A549 (cell line): ENCODE results near the gene TFDP1. TPM values are rescaled to one million over a fixed set of nuclear protein-coding genes. Genes with fewer than 3 reads are reported as not detected.

Source experiments
- ATAC-seq, 2 experiments: fragments of 200-7000 bp in 1 of 2; fragments of >200 bp in 1 of 2; cut with Nextera tagmentation in 1 of 2; cut with Tn5 transposase in 1 of 2; 3 replicates each; pipeline versions ENCODE4 v1.8.0 to v1.9.1; 2018 to 2020; ENCODE audit warnings: mild to moderate bottlenecking in 1 of 2, moderate library complexity in 1 of 2
- CTCF ChIA-PET: fragments of 300-600 bp; sonication (Branson Sonifier 250); formaldehyde crosslinking; extraction: SDS; loops from one replicate; lab custom pipeline; 2021; ENCODE audit warnings: antibody characterized with exemption, inconsistent platforms; lab: Yijun Ruan, JAX
- POLR2A ChIA-PET: fragments of 350-600 bp; formaldehyde crosslinking; extraction: SDS; loops from one replicate; lab custom pipeline; 2021; ENCODE audit warnings: antibody characterized with exemption, inconsistent platforms; lab: Yijun Ruan, JAX
- DNase-seq, 2 experiments: peaks; one replicate each; pipeline versions ENCODE4 v3.0.0 to v3.0.0-alpha.2; 2011 to 2016; ENCODE audit warnings: low read depth in 1 of 2, low spot score in 1 of 2
- FAIRE-seq: peaks from 2 replicates; lab custom pipeline; 2011; peaks lifted over from hg19 to GRCh38; lab: Jason Lieb, UNC
- H3K27ac ChIP-seq, 2 experiments: fragments of >200 bp; sonication (Bioruptor Twin); formaldehyde crosslinking; 3 replicates each; pipeline ENCODE4 v1.5.1; 2016 to 2017
- H3K4me1 ChIP-seq: fragments of >200 bp; sonication (Bioruptor Twin); formaldehyde crosslinking; 3 replicates; pipeline ENCODE4 v1.6.1; 2016
- H3K4me2 ChIP-seq: fragments of >200 bp; sonication (Bioruptor Twin); formaldehyde crosslinking; 3 replicates; pipeline ENCODE4 v1.6.1; 2016
- H3K4me3 ChIP-seq: fragments of >200 bp; sonication (Bioruptor Twin); formaldehyde crosslinking; 3 replicates; pipeline ENCODE4 v1.5.1; 2016
- H3K9me3 ChIP-seq: fragments of >200 bp; sonication (Bioruptor Twin); formaldehyde crosslinking; 3 replicates; pipeline ENCODE4 v1.6.1; 2016
- BCL3 ChIP-seq: fragments of >200 bp; sonication (Bioruptor Twin); formaldehyde crosslinking; IDR thresholded peaks from 3 replicates; pipeline ENCODE4 v1.6.1; 2016
- CBX8 ChIP-seq: fragments of 200-600 bp; sonication (generic); IDR thresholded peaks from 2 replicates; pipeline ENCODE4 v1.6.1; 2016
- CEBPB ChIP-seq, 2 experiments: fragments of >200 bp in 1 of 2; sonication (Bioruptor Twin) in 1 of 2; formaldehyde crosslinking in 1 of 2; IDR thresholded peaks; 2 replicates each; pipeline ENCODE4 v1.6.1; 2012 to 2016
- EHF ChIP-seq: fragments of 250-450 bp; sonication (Bioruptor Pico); IDR thresholded peaks from 2 replicates; pipeline ENCODE4 v1.5.0; 2020; ENCODE audit warnings: mild to moderate bottlenecking
- FOSB ChIP-seq: fragments of 250-450 bp; sonication (Bioruptor Pico); IDR thresholded peaks from 2 replicates; pipeline ENCODE4 v1.5.0; 2020; ENCODE audit warnings: mild to moderate bottlenecking, moderate library complexity
- FOXS1 ChIP-seq: fragments of 250-450 bp; sonication (Bioruptor Pico); IDR thresholded peaks from 2 replicates; pipeline ENCODE4 v1.5.0; 2020; ENCODE audit warnings: mild to moderate bottlenecking, moderate library complexity
- HOXB5 ChIP-seq: fragments of 250-450 bp; sonication (Bioruptor Pico); IDR thresholded peaks from 2 replicates; pipeline ENCODE4 v1.5.0; 2020; ENCODE audit warnings: mild to moderate bottlenecking, moderate library complexity
- JUNB ChIP-seq: fragments of >200 bp; sonication (Bioruptor Twin); formaldehyde crosslinking; IDR thresholded peaks from 2 replicates; pipeline ENCODE4 v1.6.1; 2016
- KDM5A ChIP-seq: fragments of 200-600 bp; sonication (generic); IDR thresholded peaks from 2 replicates; pipeline ENCODE4 v1.6.1; 2016; ENCODE audit warnings: antibody characterized with exemption, mild to moderate bottlenecking
- MAX ChIP-seq: IDR thresholded peaks from 2 replicates; pipeline ENCODE4 v1.6.1; 2012
- NFE2L2 ChIP-seq: fragments of 150-350 bp; conservative IDR thresholded peaks from 2 replicates; pipeline ENCODE4 v1.6.1; 2014; ENCODE audit warnings: low read length
- NPAS2 ChIP-seq: fragments of 250-450 bp; sonication (Bioruptor Pico); IDR thresholded peaks from 2 replicates; pipeline ENCODE4 v1.8.0; 2022; ENCODE audit warnings: mild to moderate bottlenecking, moderate library complexity, borderline replicate concordance
- POLR2AphosphoS2 ChIP-seq: conservative IDR thresholded peaks from 2 replicates; pipeline ENCODE4 v1.6.1; 2012; ENCODE audit warnings: low read length, improper control_type of control experiment, inconsistent platforms
- RARB ChIP-seq: fragments of 250-450 bp; sonication (Bioruptor Pico); IDR thresholded peaks from 2 replicates; pipeline ENCODE4 v1.8.0; 2021; ENCODE audit warnings: mild to moderate bottlenecking, moderate library complexity
- RCOR1 ChIP-seq: fragments of 150-350 bp; IDR thresholded peaks from 2 replicates; pipeline ENCODE4 v1.6.1; 2014; ENCODE audit warnings: antibody characterized with exemption, low read length, low read depth
- RFX5 ChIP-seq: fragments of 450-650 bp; IDR thresholded peaks from 2 replicates; pipeline ENCODE4 v1.7.1; 2014; ENCODE audit warnings: antibody characterized with exemption, mild to moderate bottlenecking, moderate library complexity
- RNF2 ChIP-seq: fragments of 200-600 bp; sonication (generic); IDR thresholded peaks from 2 replicates; pipeline ENCODE4 v1.6.1; 2016; ENCODE audit warnings: low read depth, mild to moderate bottlenecking, antibody characterized with exemption, moderate library complexity, borderline replicate concordance
- SMC3 ChIP-seq: fragments of >200 bp; sonication (Bioruptor Twin); formaldehyde crosslinking; IDR thresholded peaks from 3 replicates; pipeline ENCODE4 v1.6.1; 2018; ENCODE audit warnings: inconsistent platforms
- ZNF302 ChIP-seq: fragments of 250-450 bp; sonication (Bioruptor Pico); IDR thresholded peaks from 2 replicates; pipeline ENCODE4 v1.9.0; 2021; ENCODE audit warnings: inconsistent platforms, mild to moderate bottlenecking, moderate library complexity
- ZSCAN20 ChIP-seq: fragments of 250-450 bp; sonication (Bioruptor Pico); IDR thresholded peaks from 2 replicates; pipeline ENCODE4 v1.8.0; 2022; ENCODE audit warnings: mild to moderate bottlenecking, moderate library complexity
- WGBS: methylation state at CpG from one replicate; pipeline ENCODE4 v1.1.6; 2017; ENCODE audit errors: missing lambda C conversion rate; 5-methylcytosine and 5-hydroxymethylcytosine counted together
- polyA plus RNA-seq, 4 experiments: library from polyadenylated mRNA; depleted of rRNA in 3 of 4; stranded (reverse); fragments of >200 nt; fragmentation: RNase III in 1 of 4; extraction: RNeasy Plus Mini Kit Qiagen cat#74134 plus additional on column Dnase treatment in 1 of 4; gene quantifications; 2 replicates in 3 of 4; 3 replicates in 1 of 4; pipeline ENCODE4 v1.2.3, GENCODE V29; 2011 to 2017
- TF ChIP-seq, protein P1 (sequence below): fragments of >200 bp; sonication (Bioruptor Twin); formaldehyde crosslinking; IDR thresholded peaks from 2 replicates; pipeline ENCODE4 v1.6.1; 2016
- TF ChIP-seq, protein P2 (sequence below): IDR thresholded peaks from 2 replicates; pipeline ENCODE4 v1.6.1; 2012; ENCODE audit warnings: low read depth, borderline replicate concordance
- TF ChIP-seq, protein P3 (sequence below): fragments of 450-650 bp; IDR thresholded peaks from 2 replicates; pipeline ENCODE4 v1.6.1; 2014; ENCODE audit warnings: antibody characterized with exemption

TFDP1 gene
- polyA plus RNA-seq, 2 of the 4 experiments (the other 2 are of a cell fraction) = 73.2 to 88.4 TPM

DNA sequence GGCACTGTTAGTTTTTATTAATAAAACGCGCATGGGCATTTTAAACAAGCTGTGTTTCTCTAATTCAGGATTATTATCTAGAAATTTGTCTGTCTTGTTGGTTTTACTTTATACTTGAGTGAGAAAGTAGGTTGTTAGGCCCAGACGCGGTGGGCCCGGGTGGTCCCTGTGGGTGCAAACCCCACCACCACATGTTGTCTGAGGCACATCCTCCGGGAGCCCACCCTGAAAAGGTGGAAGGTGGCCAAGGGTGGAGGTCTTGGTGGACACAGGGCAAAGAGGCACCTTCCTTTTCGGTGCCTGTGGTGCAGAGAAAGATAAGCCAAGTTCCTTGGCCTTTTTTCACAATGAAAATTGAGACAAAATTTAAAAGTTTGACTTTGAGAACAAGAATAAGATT is 56.9 kb downstream of the TFDP1 start:
- TF ChIP-seq RARB (CRISPR knock-in tag) = no peak
- TF ChIP-seq RFX5 = no peak
- no peak for TF ChIP-seq RNF2
- no peak for TF ChIP-seq ZNF302 (CRISPR knock-in tag)
- no peak for TF ChIP-seq SMC3
- TF ChIP-seq NPAS2 = no peak
- TF ChIP-seq CBX8 = no peak
- TF ChIP-seq JUNB = no peak
- no peak for TF ChIP-seq EHF (CRISPR knock-in tag)
- no peak for TF ChIP-seq KDM5A
- no peak overlapping the region for H3K4me2 ChIP-seq

GRCh38 chr13:113642563-113642962 is 58.0 kb downstream of the TFDP1 start:
- no peak overlapping the region for H3K4me3 ChIP-seq
- POLR2A ChIA-PET = no interaction called here
- DNase-seq (no peak), FAIRE-seq (no peak), ATAC-seq (no peak)
- 95% methylated on average over 2 of the region's 2 CpGs for WGBS
- H3K4me1 ChIP-seq = peaks cover 5% of the 10 kb centered on the region; the same call in 2 of the 3 replicates
- TF ChIP-seq POLR2AphosphoS2 (no peak), FOSB (CRISPR knock-in tag) (no peak), ZSCAN20 (no peak), FOXS1 (CRISPR knock-in tag) (no peak), CEBPB (IDR thresholded peaks at IDR 0.05) (no peak)
- TF ChIP-seq, protein P1, sequence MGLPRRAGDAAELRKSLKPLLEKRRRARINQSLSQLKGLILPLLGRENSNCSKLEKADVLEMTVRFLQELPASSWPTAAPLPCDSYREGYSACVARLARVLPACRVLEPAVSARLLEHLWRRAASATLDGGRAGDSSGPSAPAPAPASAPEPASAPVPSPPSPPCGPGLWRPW = no peak
- H3K9me3 ChIP-seq = peaks cover 35% of the 10 kb centered on the region
- H3K27ac ChIP-seq = no peak overlapping the region
- CTCF ChIA-PET = no interaction called here
- H3K4me2 ChIP-seq = no peak overlapping the region

More for the DNA sequence above, 56.9 kb downstream of the TFDP1 start:
- no peak for FAIRE-seq
- CTCF ChIA-PET = no interaction called here
- no peak for DNase-seq
- ATAC-seq = no peak
- no peak overlapping the region for H3K27ac ChIP-seq
- POLR2A ChIA-PET = no interaction called here
- H3K4me3 ChIP-seq = no peak overlapping the region
- no peaks in the 10 kb centered on the region for H3K4me1 ChIP-seq
- peaks cover 35% of the 10 kb centered on the region for H3K9me3 ChIP-seq
- WGBS = 80% methylated on average over 7 of the region's 7 CpGs

GRCh38 chr13:113643593-113643992 is 59.0 kb downstream of the TFDP1 start:
- H3K4me1 ChIP-seq = peaks cover 9% of the 10 kb centered on the region
- no peak for FAIRE-seq
- POLR2A ChIA-PET = no interaction called here
- DNase-seq = no peak
- ATAC-seq = no peak
- H3K4me2 ChIP-seq = no peak overlapping the region
- TF ChIP-seq RCOR1 = no peak
- TF ChIP-seq, protein P2, sequence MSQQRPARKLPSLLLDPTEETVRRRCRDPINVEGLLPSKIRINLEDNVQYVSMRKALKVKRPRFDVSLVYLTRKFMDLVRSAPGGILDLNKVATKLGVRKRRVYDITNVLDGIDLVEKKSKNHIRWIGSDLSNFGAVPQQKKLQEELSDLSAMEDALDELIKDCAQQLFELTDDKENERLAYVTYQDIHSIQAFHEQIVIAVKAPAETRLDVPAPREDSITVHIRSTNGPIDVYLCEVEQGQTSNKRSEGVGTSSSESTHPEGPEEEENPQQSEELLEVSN = no peak
- no peak for TF ChIP-seq NFE2L2
- TF ChIP-seq MAX = no peak
- no peak for TF ChIP-seq BCL3
- no peak for TF ChIP-seq FOSB (CRISPR knock-in tag)
- TF ChIP-seq, protein P3, sequence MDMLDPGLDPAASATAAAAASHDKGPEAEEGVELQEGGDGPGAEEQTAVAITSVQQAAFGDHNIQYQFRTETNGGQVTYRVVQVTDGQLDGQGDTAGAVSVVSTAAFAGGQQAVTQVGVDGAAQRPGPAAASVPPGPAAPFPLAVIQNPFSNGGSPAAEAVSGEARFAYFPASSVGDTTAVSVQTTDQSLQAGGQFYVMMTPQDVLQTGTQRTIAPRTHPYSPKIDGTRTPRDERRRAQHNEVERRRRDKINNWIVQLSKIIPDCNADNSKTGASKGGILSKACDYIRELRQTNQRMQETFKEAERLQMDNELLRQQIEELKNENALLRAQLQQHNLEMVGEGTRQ = no peak
- no peak for TF ChIP-seq HOXB5
- TF ChIP-seq, all 56 proteins: peak for 0
- WGBS = 92% methylated on average over 5 of the region's 5 CpGs
- H3K9me3 ChIP-seq = peaks cover 35% of the 10 kb centered on the region
- H3K27ac ChIP-seq = no peak overlapping the region
- no peak overlapping the region for H3K4me3 ChIP-seq
- CTCF ChIA-PET = no interaction called here
